Type B pancreatic cell (in vitro differentiated cells): ENCODE data around the gene TRNP1. TPM values are rescaled to one million over a fixed set of nuclear protein-coding genes. Genes with fewer than 3 reads are reported as not detected.
"Not testable (repeated sequence)": the region's sequence is repeated elsewhere in the genome, so short reads cannot be mapped to it uniquely, and the experiment has no call there.

ENCODE experiments used
- DNase-seq: peaks from one replicate; pipeline ENCODE4 v3.0.0; 2021; ENCODE audit warnings: mixed read lengths; ENCODE audit not compliant: unreplicated experiment; ENCODE audit errors: extremely low spot score
- H3K27ac Mint-ChIP-seq: 2 replicates; pipeline ENCODE4 v1.8.0; 2021; ENCODE audit warnings: mild to moderate bottlenecking, mixed read lengths
- H3K27me3 Mint-ChIP-seq: 2 replicates; pipeline ENCODE4 v1.8.0; 2021; ENCODE audit warnings: mixed read lengths
- H3K36me3 Mint-ChIP-seq: 2 replicates; pipeline ENCODE4 v1.8.0; 2021; ENCODE audit warnings: mixed read lengths
- H3K4me1 Mint-ChIP-seq: one replicate; pipeline ENCODE4 v1.8.0; 2021; ENCODE audit warnings: mixed read lengths; ENCODE audit not compliant: unreplicated experiment
- H3K4me3 Mint-ChIP-seq: 2 replicates; pipeline ENCODE4 v1.8.0; 2021; ENCODE audit warnings: mild to moderate bottlenecking, mixed read lengths
- H3K9me3 Mint-ChIP-seq: 2 replicates; pipeline ENCODE4 v1.8.0; 2021; ENCODE audit warnings: mixed read lengths
- CTCF ChIP-seq: fragments of 200-600 bp; sonication (generic); conservative IDR thresholded peaks from 2 replicates; pipeline ENCODE4 v1.5.0; 2021; ENCODE audit warnings: antibody characterized with exemption, mild to moderate bottlenecking
- long read RNA-seq: library from polyadenylated mRNA; unstranded; transcript quantifications from one replicate; pipeline ENCODE4 v2.0.0, GENCODE V29; 2020
- total RNA-seq: library from RNA; stranded (reverse); gene quantifications from 2 replicates; pipeline ENCODE4 v1.2.1, GENCODE V29; 2021; ENCODE audit warnings: low replicate concordance

TRNP1 gene
- 39.2 and 52.3 TPM in 2 replicates for total RNA-seq
- long read RNA-seq, partial matches to known transcripts = 0 of 2 reads
- long read RNA-seq, other reads (novel, unspliced or antisense) = 2 of 2 reads

- H3K27me3 Mint-ChIP-seq = peaks cover 41% of the 10 kb centered on the region
- H3K36me3 Mint-ChIP-seq = no peaks in the 10 kb centered on the region
- no peaks in the 10 kb centered on the region for H3K9me3 Mint-ChIP-seq
- peaks cover 45% of the 10 kb centered on the region for H3K4me1 Mint-ChIP-seq
- TF ChIP-seq CTCF = peak; percentile 22
- H3K4me3 Mint-ChIP-seq = peak within 1 kb of the TSS; percentile 91
- DNase-seq = no peak
- peak within 1 kb of the TSS; percentile 91 for H3K27ac Mint-ChIP-seq
Measured at GRCh38 chr1:26993237-26994019, at the start of gene TRNP1. Gene TRNP1 (plus strand): TSS chr1:26993692. CDS start chr1:26993787, 95 bp downstream.

- TF ChIP-seq CTCF = no peak
- Mint-ChIP-seq H3K4me3 (no peak overlapping the region), H3K27ac (peak overlapping the region; percentile 45)
Measured at GRCh38 chr1:26945138-26945537, 48.4 kb upstream of the TRNP1 start.

GRCh38 chr1:26945728-26946127, 47.8 kb upstream of the TRNP1 start:
- no peak for DNase-seq
- no peaks in the 10 kb centered on the region for H3K27me3 Mint-ChIP-seq
- H3K9me3 Mint-ChIP-seq = no peaks in the 10 kb centered on the region
- H3K4me1 Mint-ChIP-seq = peaks cover 3% of the 10 kb centered on the region
- peaks cover 24% of the 10 kb centered on the region for H3K36me3 Mint-ChIP-seq
- H3K27ac Mint-ChIP-seq = no peak overlapping the region
- H3K4me3 Mint-ChIP-seq = no peak overlapping the region
- no peak for TF ChIP-seq CTCF

More at GRCh38 chr1:26945138-26945537, 48.4 kb upstream of the TRNP1 start:
- Mint-ChIP-seq H3K9me3 (no peaks in the 10 kb centered on the region), H3K4me1 (no peaks in the 10 kb centered on the region), H3K27me3 (no peaks in the 10 kb centered on the region), H3K36me3 (peaks cover 21% of the 10 kb centered on the region)
- DNase-seq = no peak

GRCh38 chr1:26946270-26946669, 47.2 kb upstream of the TRNP1 start:
- H3K9me3 Mint-ChIP-seq = no peaks in the 10 kb centered on the region
- H3K4me3 Mint-ChIP-seq = no peak overlapping the region

GRCh38 chr1:26948725-26949057, 44.8 kb upstream of the TRNP1 start:
- DNase-seq, H3K9me3 Mint-ChIP-seq, H3K4me3 Mint-ChIP-seq, H3K27ac Mint-ChIP-seq, H3K4me1 Mint-ChIP-seq, H3K27me3 Mint-ChIP-seq: not testable (repeated sequence)
- peaks cover 12% of the 10 kb centered on the region for H3K36me3 Mint-ChIP-seq

More at GRCh38 chr1:26946270-26946669, 47.2 kb upstream of the TRNP1 start:
- no peaks in the 10 kb centered on the region for H3K27me3 Mint-ChIP-seq
- peaks cover 5% of the 10 kb centered on the region for H3K4me1 Mint-ChIP-seq
- H3K36me3 Mint-ChIP-seq = peaks cover 26% of the 10 kb centered on the region
- no peak for DNase-seq
- TF ChIP-seq CTCF = no peak
- H3K27ac Mint-ChIP-seq = no peak overlapping the region

- Mint-ChIP-seq H3K36me3 (peaks cover 12% of the 10 kb centered on the region), H3K27ac (peak overlapping the region; percentile 33), H3K9me3 (no peaks in the 10 kb centered on the region), H3K4me3 (no peak overlapping the region), H3K4me1 (peaks cover 5% of the 10 kb centered on the region), H3K27me3 (no peaks in the 10 kb centered on the region)
- TF ChIP-seq CTCF = no peak
- no peak for DNase-seq
Measured at GRCh38 chr1:26949266-26949925, 44.1 kb upstream of the TRNP1 start.
